Measurements from ENCODE around the gene JPH4. TPM values are rescaled to one million over a fixed set of nuclear protein-coding genes. Genes with fewer than 3 reads are reported as not detected.

JPH4 gene
- total RNA-seq, 4 donors from 2014 or later = 0.30 to 0.60 (median 0.30) TPM; not detected in 1

DNA sequence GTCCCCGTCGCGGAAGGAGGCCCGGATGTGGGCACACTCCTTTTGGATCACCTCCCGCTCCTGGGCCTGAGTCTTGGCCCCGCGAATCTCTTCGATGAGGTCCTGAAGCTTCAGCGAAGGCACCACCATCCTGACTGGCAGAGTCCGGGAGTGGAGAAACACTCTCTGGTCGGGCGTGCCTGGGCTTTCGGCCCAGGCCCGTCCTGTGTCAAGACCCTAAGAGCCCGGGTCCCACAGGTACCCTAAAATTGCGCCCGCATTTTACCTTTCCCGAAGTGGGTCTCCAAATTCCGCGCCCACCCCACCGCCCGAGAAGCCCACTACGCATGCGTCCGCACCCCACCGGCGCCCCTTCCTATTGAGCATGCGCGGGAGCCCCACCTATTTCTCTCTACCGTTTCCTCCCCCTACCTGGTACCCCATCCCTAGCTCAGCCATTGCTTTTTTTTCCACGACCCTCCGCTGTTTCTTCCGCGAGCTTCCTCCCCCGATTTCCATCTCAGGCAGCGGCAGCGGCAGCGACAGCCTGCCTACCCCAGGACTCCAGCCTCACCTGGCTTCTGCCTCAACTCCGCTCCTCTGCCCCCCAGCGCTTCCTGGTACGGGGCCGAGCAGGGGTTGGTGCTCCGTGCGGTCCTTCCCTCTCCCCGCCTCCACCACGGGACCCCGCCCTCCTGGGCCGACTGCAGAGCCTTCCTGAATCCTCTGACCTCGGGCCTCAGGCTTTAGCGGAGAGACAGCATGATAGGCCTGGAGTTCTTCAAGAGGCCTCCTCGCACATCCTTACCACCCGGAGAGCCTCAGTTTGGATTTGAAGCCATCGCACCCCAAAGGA, 11.2 kb downstream of the JPH4 start, which contains the start of gene AP1G2:
Gene AP1G2 (minus strand): TSS at position 606 of the 835 bp plus-strand sequence. CDS start 477 bp downstream, at position 129.
- H3K27ac ChIP-seq = peak within 1 kb of the TSS; percentile 56
- H3K4me3 ChIP-seq = peak within 1 kb of the TSS; percentile 67
- DNase-seq (ENCODE audit: low spot score in 2 of 2) = peak; percentile 93 to 94
- peaks cover 4% of the 10 kb centered on the region for H3K27me3 ChIP-seq
- 3% methylated on average over 44 of the region's 53 CpGs for WGBS
- H3K4me1 ChIP-seq = peaks cover 44% of the 10 kb centered on the region
- H3K36me3 ChIP-seq = peaks cover 12% of the 10 kb centered on the region
- TF ChIP-seq EP300 (IDR thresholded peaks at IDR 0.05) (no peak), POLR2AphosphoS5 (IDR thresholded peaks at IDR 0.05) (no peak), CTCF (IDR thresholded peaks at IDR 0.05) (no peak), POLR2A (IDR thresholded peaks at IDR 0.05) (no peak)
- no peaks in the 10 kb centered on the region for H3K9me3 ChIP-seq

DNA sequence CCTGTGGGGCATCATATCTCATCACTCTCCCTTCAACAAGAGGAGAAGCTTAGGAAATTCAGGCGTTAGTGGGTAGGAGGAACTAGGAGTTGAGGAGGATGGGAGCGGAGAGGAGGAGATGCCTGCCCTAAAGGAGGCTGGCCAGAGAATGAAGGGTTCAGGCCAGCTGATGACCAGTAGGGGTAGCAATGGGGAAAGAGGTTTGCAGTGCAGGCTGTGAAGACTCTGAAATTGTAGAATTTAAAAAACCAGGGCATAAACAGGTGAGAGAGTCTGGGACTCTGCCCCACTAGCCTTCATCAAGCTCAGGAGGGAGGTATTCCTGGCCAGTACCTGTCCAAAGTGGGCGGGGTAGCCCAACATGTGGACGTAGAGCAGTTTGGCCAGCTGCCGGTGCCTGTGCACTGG, 11.8 kb downstream of the JPH4 start:
- Histone ChIP-seq H3K27me3 (peaks cover 4% of the 10 kb centered on the region), H3K27ac (peak overlapping the region; percentile 56), H3K9me3 (no peaks in the 10 kb centered on the region), H3K4me3 (peak overlapping the region; percentile 67), H3K4me1 (peaks cover 38% of the 10 kb centered on the region), H3K36me3 (peaks cover 18% of the 10 kb centered on the region)
- no peak for DNase-seq (ENCODE audit: low spot score in 2 of 2)
- no peak for TF ChIP-seq POLR2A (IDR thresholded peaks at IDR 0.05)
- TF ChIP-seq POLR2AphosphoS5 (IDR thresholded peaks at IDR 0.05) = no peak
- TF ChIP-seq CTCF (IDR thresholded peaks at IDR 0.05) = no peak
- TF ChIP-seq EP300 (IDR thresholded peaks at IDR 0.05) = no peak
- 28% methylated on average over 2 of the region's 5 CpGs for WGBS

DNA sequence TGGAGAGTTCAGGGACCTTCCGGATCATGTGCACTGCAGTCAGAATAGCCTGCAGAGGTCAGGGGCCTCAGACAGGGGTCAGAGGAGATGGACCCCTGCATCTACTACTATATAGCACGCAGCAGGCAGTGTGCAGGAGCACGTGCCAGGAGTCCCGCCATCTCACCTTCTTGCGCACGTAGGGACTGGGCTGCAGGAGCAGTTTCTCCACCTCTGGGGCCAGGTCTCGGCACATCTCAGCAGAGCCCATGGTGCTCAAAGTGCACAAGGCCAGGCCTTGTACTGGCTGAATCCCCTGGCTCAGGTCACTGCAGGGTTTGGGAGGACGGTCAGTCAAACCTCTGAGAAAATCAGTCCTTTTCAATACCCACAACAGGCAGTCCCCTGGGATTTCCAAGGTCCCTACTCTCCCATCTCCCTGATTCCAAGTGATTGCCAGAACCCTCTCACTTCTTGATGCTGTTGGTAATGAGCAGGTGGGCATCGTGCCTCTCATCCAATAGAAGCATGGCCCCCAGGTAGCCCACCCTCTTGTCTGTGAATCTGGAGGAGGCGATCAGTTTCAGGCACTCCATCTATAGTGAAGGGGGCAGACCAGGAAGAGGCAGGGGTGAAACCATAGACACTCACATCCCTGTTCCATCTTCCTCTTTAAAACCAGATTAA, 12.3 kb downstream of the JPH4 start:
- Histone ChIP-seq H3K27me3 (peaks cover 4% of the 10 kb centered on the region), H3K36me3 (peaks cover 23% of the 10 kb centered on the region), H3K27ac (no peak overlapping the region), H3K4me3 (peak overlapping the region; percentile 67), H3K9me3 (no peaks in the 10 kb centered on the region), H3K4me1 (peaks cover 37% of the 10 kb centered on the region)
- DNase-seq (ENCODE audit: low spot score in 2 of 2) = peak in 1 of 2 donors; percentile 57
- WGBS = 85% methylated on average over 5 of the region's 10 CpGs
- TF ChIP-seq CTCF (IDR thresholded peaks at IDR 0.05) (no peak), EP300 (IDR thresholded peaks at IDR 0.05) (no peak)

DNA sequence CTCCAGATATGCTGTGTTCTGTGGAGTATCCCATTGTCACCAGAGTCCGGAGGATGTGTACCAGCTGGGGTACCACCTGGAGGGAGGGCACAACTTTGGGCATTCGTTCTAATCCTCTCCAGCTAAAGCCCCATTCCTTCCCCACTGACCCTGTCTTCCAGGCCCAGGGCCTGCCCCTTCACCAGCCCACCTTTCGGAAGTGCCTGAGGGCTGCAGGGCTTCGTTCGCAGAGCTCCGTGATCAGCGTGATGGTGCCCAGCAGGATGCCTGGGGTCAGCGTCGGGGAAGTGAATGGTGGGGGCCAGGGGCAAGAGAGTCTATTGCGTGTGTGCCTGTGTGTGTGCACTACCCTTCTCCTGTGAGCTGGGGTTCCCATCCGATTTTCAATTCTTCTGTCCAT, 13.0 kb downstream of the JPH4 start:
- Histone ChIP-seq H3K36me3 (peaks cover 29% of the 10 kb centered on the region), H3K4me3 (no peak overlapping the region), H3K27me3 (no peaks in the 10 kb centered on the region), H3K4me1 (peaks cover 37% of the 10 kb centered on the region), H3K9me3 (no peaks in the 10 kb centered on the region), H3K27ac (no peak overlapping the region)
- no peak for TF ChIP-seq CTCF (IDR thresholded peaks at IDR 0.05)
- no peak for TF ChIP-seq EP300 (IDR thresholded peaks at IDR 0.05)
- TF ChIP-seq POLR2A (IDR thresholded peaks at IDR 0.05) = no peak
- TF ChIP-seq POLR2AphosphoS5 (IDR thresholded peaks at IDR 0.05) = no peak
- peak in 1 of 2 donors; percentile 44 for DNase-seq (ENCODE audit: low spot score in 2 of 2)
- 90% methylated on average over 4 of the region's 11 CpGs for WGBS

DNA sequence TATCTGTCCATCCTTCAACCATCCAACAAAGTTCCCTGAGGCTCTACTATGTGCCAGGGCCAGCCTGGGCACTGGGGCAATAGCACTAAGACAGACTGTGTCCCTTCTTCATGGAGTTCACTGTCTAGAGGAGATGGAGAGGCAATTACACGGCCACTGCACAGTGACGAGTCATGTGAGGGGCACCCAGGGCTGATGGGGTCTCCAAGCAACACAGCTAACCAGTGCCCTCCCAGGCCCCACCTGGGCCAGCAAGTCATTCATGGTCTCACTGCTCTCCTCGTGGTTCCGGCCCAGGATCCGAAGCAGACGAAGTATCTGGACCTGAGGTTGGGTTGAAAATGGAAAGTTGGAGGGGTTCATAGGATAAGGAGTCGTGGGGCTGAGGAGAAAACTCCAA, 13.7 kb downstream of the JPH4 start:
- Histone ChIP-seq H3K4me1 (peaks cover 37% of the 10 kb centered on the region), H3K4me3 (no peak overlapping the region), H3K9me3 (no peaks in the 10 kb centered on the region), H3K27me3 (no peaks in the 10 kb centered on the region), H3K27ac (no peak overlapping the region), H3K36me3 (peaks cover 35% of the 10 kb centered on the region)
- TF ChIP-seq POLR2A (IDR thresholded peaks at IDR 0.05) (no peak), CTCF (IDR thresholded peaks at IDR 0.05) (no peak), POLR2AphosphoS5 (IDR thresholded peaks at IDR 0.05) (no peak), EP300 (IDR thresholded peaks at IDR 0.05) (no peak)
- DNase-seq (ENCODE audit: low spot score in 2 of 2) = no peak
- 85% methylated on average over 7 of the region's 7 CpGs for WGBS
